GM19452 (cell line): ENCODE measurements around the gene DCTN2.
"Not testable (repeated sequence)": the region's sequence is repeated elsewhere in the genome, so short reads cannot be mapped to it uniquely, and the experiment has no call there.

ENCODE experiments used
- ATAC-seq: cut with Tn5 transposase; IDR thresholded peaks from one replicate; pipeline ENCODE4 v1.9.1; 2021; ENCODE audit not compliant: unreplicated experiment

DCTN2 gene

DNA sequence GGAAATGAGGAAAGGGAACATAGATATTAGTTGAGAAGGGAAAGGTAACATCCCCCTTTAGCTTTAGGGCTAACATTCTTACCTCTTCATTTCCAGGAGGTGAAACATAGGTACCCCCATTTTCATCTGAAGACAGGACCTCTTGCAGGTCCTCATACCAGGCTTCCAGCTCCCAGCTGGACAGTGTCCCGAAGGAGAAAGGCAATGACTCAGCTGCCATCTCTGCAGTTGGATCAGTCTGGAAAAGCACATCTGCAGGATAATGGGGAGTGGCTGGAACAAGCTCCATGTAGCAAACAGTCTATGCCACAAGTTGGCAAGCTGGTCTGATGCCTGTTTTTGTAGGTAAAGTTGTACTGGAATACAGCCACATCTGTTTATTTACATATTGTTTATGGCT is 29.8 kb downstream of the DCTN2 start:
- no peak for ATAC-seq

DNA sequence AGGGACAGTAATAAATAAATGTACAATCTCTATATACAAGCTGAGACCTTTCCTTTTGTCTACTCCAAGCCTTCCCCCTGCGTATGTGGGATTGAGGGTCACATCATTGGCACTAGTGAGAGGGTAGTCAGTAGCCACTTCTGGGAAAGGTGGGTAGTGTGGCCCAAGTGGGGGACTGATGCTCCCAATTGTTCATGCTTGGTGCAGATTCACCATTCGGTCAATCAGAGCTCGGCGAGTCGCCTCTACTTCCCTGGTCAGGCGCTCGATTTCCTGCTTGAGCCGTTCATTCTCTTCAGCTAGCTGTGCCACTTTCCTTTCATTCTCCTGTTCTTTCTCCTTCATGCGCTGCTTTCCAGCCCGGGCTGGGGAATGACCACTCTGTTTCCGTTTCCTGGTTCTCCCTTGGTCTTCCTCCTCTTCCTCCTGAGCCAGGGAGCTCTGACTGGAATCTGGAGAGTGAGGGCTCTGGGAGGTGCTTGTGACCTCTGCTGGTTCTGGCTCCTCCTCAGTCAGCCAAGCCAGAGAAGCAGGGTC is 30.3 kb downstream of the DCTN2 start:
- no peak for ATAC-seq

DNA sequence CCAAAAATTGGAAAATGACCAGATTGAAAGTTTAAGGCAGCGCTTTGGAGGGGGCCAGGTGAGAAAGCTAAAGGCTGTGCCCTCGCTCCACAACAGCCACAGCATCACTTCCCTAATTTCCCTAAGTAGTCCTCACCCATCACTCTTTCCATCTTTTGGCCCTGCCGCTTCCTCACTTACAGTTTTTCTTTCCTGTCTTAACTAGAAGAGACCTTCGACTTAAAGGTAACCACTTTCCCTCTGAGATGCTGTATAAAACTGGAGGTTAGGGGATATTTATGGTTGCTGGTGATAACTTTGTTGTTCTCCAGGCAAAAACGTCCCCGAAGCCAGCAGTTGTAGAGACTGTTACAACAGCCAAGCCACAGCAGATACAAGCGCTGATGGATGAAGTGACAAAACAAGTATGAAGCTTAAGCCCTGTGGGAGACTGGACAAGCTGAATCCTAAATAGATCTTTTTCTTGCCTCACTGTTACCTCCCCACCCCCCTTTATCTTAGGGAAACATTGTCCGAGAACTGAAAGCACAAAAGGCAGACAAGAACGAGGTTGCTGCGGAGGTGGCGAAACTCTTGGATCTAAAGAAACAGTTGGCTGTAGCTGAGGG is 31.0 kb downstream of the DCTN2 start:
- ATAC-seq = no peak

DNA sequence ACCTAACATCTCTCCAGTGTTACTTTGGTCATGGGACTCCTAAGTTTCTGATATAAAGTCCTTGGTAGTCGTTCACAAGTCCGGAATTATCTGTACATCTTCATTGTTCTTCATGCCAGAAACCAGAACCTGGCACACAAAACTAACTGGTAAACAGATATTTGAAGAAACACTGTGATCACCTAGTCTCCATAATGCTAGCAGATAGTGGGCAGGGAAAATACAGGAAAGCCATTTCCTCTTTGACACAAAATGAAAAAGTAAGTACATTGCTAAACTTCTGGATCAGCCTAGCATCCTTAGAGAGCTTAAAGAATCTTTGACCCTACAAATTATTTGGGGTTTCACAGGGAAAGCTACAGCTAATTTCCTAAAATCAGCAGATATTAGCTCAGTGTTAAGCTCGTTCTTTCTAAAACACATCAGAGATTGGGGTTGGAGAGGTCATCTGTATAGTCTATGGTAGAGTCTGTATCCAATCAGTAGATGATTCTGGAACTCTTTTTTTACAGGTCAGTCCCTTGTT is 31.5 kb downstream of the DCTN2 start:
- ATAC-seq = no peak

DNA sequence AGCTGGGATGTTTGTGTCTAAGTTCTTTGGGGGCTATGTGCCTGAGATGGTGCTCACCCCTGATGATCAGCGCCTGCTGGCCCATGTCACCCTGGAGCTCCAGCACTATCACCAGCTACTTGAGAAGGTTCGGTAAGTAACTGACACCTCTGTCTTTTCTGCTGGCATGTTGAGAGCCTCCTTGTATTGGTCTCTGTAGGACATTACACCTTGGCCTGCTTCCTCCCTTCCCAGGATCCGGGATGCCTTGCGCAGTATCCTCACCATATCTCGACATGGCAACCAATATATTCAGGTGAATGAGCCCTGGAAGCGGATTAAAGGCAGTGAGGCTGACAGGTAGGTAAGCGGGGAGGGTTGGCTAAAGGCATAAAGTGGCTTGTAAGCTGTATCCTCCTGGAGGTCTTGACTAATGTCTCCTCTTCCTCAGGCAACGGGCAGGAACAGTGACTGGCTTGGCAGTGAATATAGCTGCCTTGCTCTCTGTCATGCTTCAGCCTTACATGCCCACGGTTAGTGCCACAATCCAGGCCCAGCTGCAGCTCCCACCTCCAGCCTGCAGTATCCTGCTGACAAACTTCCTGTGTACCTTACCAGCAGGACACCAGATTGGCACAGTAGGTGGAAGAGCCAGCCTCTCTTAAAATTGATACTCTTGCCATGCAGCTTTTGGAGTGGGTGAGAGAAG is 32.1 kb downstream of the DCTN2 start:
- ATAC-seq = no peak

DNA sequence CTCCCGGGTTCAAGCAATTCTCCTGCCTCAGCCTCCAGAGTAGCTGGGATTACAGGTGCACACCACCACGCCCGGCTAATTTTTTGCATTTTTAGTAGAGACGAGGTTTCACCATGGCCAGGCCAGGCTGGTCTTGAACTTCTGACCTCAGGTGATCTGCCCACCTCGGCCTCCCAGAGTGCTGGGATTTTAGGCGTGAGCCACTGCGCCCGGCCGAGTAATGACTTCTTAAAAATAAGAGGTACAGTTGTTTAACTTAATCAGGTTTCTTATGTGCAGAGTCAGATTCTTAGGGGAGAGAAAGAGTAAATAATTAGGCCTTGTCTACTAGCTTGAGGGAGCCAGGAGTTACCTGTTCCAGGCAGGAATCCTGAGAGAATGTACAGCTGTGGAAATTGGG is 32.7 kb downstream of the DCTN2 start:
- ATAC-seq = not testable (repeated sequence)

DNA sequence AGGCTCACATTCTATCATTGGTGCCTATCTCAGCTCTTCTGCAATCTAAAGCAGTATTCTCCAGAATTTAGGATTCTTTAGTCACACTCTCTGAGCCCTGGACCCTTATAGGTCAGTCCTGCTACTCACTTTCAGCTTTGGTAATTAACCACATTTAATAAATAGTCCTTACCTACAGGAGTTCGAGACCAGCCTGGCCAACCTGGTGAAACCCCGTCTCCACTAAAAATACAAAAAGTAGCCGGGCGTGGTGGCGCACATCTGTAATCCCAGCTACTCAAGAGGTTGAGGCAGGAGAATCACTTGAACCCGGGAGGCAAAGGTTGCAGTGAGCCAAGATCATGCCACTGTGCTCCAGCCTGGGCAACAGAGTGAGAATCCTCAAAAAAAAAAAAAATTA is 33.3 kb downstream of the DCTN2 start:
- ATAC-seq = not testable (repeated sequence)

DNA sequence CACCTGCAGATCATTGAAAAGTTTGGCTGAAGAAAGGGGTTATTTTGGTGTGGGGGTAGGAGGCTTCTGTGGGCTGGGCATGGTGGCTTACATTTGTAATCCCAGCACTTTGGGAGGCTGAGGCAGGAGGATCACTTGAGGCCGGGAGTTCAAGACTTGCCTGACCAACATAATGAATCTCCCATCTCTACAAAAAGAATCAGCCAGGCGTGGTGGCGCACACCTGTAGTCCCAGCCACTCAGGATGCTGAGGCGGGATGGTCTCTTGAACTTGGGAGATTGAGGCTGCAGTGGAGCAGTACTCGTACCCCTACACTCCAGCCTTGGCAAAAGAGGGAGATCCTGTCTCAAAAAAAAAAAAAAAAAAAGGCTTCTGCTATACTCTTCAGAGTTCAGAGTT is 33.7 kb downstream of the DCTN2 start:
- ATAC-seq = no peak

DNA sequence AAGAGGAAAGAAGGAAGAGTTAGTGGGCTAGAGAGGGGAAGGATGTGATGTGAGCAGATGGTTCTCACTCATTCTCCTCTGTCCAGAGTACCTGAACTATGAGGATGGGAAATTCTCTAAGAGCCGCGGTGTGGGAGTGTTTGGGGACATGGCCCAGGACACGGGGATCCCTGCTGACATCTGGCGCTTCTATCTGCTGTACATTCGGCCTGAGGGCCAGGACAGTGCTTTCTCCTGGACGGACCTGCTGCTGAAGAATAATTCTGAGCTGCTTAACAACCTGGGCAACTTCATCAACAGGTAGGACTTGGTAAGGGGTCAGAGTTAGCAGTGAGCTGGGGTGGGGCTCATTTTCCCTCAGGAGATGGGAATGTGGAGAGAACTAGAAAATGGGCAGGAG is 34.3 kb downstream of the DCTN2 start:
- no peak for ATAC-seq

DNA sequence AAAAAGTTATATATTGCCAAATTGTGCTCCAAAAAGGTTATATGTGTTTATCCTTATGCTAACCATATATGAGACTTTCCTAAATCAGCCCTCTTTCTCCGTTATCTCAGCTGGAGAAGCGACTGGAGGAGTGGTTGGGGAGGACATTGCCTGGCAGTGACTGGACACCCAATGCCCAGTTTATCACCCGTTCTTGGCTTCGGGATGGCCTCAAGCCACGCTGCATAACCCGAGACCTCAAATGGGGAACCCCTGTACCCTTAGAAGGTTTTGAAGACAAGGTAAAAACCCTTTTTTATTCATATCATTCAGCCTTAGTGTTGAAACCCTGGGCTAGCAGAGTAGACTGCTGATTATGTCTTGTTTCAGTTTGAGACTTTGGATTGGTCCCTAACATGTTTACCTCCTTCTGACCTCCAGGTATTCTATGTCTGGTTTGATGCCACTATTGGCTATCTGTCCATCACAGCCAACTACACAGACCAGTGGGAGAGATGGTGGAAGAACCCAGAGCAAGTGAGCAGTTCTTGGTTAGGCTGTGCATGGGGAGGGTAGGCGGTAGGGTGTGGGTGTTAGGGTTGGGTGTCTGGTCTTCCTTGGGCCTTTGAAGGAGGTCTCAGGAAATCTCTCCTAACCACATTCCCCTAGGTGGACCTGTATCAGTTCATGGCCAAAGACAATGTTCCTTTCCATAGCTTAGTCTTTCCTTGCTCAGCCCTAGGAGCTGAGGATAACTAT is 35.2 kb downstream of the DCTN2 start:
- ATAC-seq = no peak

DNA sequence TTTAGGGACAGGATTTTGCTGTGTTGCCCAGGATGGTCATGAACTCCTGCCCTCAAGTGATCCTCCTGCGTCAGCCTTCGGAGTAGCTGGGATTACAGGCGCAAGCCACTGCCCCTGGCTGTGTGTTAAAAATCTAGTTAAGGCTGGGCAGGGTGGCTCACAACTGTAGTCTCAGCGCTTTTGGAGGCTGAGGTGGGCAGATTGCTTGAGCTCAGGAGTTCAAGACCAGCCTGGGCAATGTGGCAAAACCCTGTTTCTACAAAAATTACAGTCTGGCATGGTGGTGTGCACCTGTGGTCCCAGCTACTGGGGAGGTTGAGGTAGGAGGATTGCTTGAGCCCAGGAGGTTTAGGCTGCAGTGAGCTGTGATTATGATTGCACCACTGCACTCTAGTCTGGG is 35.8 kb downstream of the DCTN2 start:
- ATAC-seq = no peak

DNA sequence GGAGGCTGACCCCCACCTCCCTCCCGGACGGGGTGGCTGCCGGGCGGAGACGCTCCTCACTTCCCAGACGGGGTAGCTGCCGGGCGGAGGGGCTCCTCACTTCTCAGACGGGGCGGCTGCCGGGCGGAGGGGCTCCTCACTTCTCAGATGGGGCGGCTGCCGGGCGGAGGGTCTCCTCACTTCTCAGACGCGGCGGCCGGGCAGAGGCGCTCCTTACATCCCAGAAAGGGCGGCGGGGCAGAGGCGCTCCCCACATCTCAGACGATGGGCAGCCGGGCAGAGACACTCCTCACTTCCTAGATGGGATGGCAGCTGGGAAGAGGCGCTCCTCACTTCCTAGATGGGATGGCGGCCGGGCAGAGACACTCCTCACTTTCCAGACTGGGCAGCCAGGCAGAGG is 39.2 kb downstream of the DCTN2 start:
- ATAC-seq = not testable (repeated sequence)

DNA sequence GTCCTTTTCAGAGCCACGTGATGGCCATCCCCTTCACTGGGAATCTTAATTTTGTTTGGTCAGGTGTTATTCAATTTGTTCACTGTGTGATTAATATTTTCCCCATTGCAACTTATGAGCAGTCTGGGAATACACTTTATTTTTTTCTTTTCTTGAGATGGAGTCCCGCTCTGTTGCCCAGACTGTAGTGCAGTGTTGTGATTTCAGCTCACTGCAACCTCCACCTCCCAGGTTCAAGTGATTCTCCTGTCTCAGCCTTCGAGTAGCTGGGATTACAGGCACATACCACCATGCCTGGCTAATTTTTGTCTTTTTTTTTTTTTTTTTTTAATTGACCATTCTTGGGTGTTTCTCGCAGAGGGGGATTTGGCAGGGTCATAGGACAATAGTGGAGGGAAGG is 40.5 kb downstream of the DCTN2 start:
- ATAC-seq = not testable (repeated sequence)

DNA sequence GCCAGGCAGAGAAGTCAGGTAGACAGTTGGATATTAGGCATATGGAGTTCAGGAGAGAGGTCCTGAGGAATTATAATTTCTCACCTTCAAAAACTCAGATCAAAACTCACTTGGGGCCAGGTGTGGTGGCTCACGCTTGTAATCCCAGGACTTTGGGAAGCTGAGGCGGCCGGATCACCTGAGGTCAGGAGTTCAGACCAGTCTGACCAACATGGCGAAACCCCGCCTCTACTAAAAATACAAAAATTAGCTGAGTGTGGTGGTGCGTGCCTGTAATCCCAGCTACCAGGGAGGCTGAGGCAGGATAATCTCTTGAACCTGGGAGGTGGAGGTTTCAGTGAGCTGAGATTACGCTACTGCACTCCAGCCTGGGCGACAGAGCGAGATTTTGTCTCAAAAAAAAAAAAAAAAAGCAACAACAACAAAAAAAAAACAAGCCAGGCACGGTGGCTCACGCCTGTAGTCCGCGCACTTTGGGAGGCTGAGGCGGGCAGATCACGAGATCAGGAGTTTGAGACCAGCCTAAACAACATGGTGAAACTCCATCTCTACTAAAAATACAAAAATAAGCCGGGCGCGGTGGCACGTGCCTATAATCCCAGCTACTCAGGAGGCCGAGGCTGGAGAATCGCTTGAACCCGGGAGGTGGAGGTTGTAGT is 44.6 kb downstream of the DCTN2 start:
- not testable (repeated sequence) for ATAC-seq

DNA sequence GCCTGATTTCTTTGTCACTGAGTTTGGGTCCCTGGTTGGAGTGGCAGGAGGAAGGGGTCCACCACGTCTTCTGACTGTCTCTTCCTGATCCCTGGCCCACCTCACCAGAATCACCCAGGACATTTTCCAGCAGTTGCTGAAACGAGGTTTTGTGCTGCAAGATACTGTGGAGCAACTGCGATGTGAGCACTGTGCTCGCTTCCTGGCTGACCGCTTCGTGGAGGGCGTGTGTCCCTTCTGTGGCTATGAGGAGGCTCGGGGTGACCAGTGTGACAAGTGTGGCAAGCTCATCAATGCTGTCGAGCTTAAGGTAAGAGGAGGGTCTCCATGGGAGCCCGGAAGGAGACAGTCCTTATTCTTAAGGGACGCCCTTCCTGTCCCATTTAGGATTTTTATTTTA is 46.8 kb downstream of the DCTN2 start:
- ATAC-seq = no peak

DNA sequence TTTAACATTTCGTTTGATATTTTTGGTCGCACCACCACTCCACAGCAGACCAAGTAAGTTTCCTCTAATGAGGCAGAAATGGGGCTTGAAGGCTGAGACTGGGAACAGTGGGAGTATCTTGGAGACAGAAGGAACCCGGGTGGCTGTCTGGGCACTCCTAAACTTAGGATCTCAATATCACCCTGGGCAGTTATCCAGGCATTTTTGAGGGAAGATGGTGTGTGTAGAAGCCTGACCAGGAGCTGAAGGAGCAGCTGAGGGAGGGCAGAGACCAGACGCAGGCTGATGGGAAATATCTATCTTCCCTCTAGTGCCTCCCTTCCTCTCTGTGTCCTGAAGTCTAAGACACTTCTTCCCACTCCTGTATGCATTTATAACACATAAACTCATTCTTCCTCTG is 48.4 kb downstream of the DCTN2 start:
- ATAC-seq = no peak

DNA sequence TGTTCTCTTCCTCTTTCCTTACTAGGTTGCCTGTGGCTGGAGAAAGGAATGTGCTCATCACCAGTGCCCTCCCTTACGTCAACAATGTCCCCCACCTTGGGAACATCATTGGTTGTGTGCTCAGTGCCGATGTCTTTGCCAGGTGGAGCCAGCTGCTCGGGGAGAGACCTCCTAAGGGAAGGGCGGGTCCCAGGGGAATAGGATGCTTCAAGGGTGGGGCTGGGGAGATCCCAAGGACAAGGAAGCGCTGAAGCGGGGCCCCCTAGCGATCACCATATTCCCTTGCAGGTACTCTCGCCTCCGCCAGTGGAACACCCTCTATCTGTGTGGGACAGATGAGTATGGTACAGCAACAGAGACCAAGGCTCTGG is 48.9 kb downstream of the DCTN2 start:
- ATAC-seq = no peak

DNA sequence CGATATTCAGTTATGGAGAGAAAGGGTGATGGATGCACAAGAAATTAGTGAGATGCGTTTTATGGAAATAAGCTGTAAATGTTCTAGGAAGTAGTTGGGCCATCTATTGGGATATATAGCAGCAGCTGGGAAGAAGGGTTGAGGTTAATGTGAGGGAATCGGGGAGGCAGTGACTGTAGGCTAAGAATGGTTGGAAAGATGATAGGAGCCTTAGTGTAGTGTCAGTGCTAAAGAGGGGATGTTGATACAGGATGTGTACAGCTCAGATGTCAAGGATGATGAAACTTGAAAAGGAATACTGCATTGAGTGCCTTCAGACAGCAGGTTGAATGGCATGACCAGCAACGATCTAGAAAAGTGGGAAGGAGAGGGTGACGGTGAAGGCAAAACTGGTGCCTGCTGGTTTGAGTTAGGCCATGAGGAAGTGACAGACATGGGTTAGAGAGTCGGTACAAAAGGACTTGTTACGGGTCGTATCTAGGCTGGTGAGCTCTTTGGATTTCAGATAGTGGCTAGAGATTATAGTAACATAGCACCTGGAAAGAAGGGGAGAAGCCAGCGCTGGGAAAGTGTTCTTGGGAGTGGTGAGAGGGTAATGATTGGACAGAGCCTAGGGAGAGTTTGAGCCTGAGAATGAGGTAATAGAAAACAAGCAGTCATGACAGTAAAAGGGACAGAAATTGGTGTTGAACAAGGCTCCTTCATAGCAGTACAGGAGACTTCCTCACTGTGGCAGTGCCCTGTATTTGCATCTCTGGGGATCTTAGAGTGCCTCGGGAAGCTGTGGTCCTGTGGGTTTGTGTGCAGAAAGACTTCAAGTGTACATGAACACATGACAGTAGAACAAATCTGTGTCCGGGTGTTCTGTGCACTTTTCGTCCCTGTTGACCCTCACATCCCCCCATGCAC is 49.5 kb downstream of the DCTN2 start:
- no peak for ATAC-seq

DNA sequence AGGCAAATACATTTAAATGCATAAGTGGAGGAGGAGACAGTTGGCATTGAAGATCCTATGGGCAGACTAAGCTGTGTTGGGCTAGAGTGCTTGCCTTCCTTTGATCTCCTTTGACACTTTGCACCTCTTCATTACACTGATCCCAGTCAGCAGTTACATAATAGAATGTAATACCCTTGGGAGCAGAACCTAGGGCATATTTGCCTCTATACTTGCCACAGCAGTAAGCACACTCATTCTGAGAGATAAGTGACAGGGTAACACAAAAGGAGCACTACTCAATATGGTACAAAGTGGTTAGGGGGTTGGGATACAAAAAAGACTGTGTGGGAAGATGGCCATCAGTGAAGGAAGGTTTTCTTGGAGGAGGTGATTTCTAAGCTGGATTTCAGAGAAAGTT is 50.2 kb downstream of the DCTN2 start:
- ATAC-seq = no peak

DNA sequence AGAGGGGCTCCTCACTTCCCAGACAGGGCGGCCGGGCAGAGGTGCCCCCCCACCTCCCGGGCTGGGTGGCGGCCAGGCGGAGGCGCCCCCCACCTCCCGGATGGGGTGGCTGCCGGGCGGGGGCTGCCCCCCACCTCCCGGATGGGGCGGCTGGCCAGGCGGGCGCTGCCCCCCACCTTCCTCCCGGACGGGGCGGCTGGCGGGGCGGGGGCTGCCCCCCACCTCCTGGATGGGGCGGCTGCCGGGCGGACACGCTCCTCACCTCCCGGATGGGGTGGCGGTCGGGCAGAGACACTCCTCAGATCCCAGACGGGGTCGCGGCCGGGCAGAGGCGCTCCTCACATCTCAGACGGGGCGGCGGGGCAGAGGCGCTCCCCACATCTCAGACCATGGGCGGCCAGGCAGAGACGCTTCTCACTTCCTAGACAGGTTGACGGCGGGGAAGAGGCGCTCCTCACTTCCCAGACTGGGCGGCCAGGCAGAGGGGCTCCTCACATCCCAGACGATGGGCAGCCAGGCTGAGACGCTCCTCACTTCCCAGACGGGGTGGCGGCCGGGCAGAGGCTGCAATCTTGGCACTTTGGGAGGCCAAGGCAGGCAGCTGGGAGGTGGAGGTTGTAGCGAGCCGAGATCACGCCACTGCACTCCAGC is 51.8 kb downstream of the DCTN2 start:
- not testable (repeated sequence) for ATAC-seq
